A549 (cell line): ENCODE data around the gene MTCH2. TPM values are rescaled to one million over a fixed set of nuclear protein-coding genes. Genes with fewer than 3 reads are reported as not detected.

Source experiments
- ATAC-seq, 2 experiments: fragments of 200-7000 bp in 1 of 2; fragments of >200 bp in 1 of 2; cut with Nextera tagmentation in 1 of 2; cut with Tn5 transposase in 1 of 2; 3 replicates each; pipeline versions ENCODE4 v1.8.0 to v1.9.1; 2018 to 2020; ENCODE audit warnings: mild to moderate bottlenecking in 1 of 2, moderate library complexity in 1 of 2
- CTCF ChIA-PET: fragments of 300-600 bp; sonication (Branson Sonifier 250); formaldehyde crosslinking; extraction: SDS; loops from one replicate; lab custom pipeline; 2021; ENCODE audit warnings: antibody characterized with exemption, inconsistent platforms; lab: Yijun Ruan, JAX
- POLR2A ChIA-PET: fragments of 350-600 bp; formaldehyde crosslinking; extraction: SDS; loops from one replicate; lab custom pipeline; 2021; ENCODE audit warnings: antibody characterized with exemption, inconsistent platforms; lab: Yijun Ruan, JAX
- DNase-seq, 2 experiments: peaks; one replicate each; pipeline versions ENCODE4 v3.0.0 to v3.0.0-alpha.2; 2011 to 2016; ENCODE audit warnings: low read depth in 1 of 2, low spot score in 1 of 2
- FAIRE-seq: peaks from 2 replicates; lab custom pipeline; 2011; peaks lifted over from hg19 to GRCh38; lab: Jason Lieb, UNC
- H3K27ac ChIP-seq, 2 experiments: fragments of >200 bp; sonication (Bioruptor Twin); formaldehyde crosslinking; 3 replicates each; pipeline ENCODE4 v1.5.1; 2016 to 2017
- H3K4me1 ChIP-seq: fragments of >200 bp; sonication (Bioruptor Twin); formaldehyde crosslinking; 3 replicates; pipeline ENCODE4 v1.6.1; 2016
- H3K4me2 ChIP-seq: fragments of >200 bp; sonication (Bioruptor Twin); formaldehyde crosslinking; 3 replicates; pipeline ENCODE4 v1.6.1; 2016
- H3K4me3 ChIP-seq: fragments of >200 bp; sonication (Bioruptor Twin); formaldehyde crosslinking; 3 replicates; pipeline ENCODE4 v1.5.1; 2016
- H3K9me3 ChIP-seq: fragments of >200 bp; sonication (Bioruptor Twin); formaldehyde crosslinking; 3 replicates; pipeline ENCODE4 v1.6.1; 2016
- BHLHE40 ChIP-seq: IDR thresholded peaks from 2 replicates; pipeline ENCODE4 v1.6.1; 2012; ENCODE audit warnings: low read depth, low read length, inconsistent platforms
- CBX8 ChIP-seq: fragments of 200-600 bp; sonication (generic); IDR thresholded peaks from 2 replicates; pipeline ENCODE4 v1.6.1; 2016
- CHD4 ChIP-seq: fragments of 200-600 bp; sonication (generic); IDR thresholded peaks from 2 replicates; pipeline ENCODE4 v1.6.1; 2016; ENCODE audit warnings: antibody characterized with exemption, mild to moderate bottlenecking, borderline replicate concordance
- EHF ChIP-seq: fragments of 250-450 bp; sonication (Bioruptor Pico); IDR thresholded peaks from 2 replicates; pipeline ENCODE4 v1.5.0; 2020; ENCODE audit warnings: mild to moderate bottlenecking
- EHMT2 ChIP-seq: fragments of 200-600 bp; sonication (generic); IDR thresholded peaks from 2 replicates; pipeline ENCODE4 v1.6.1; 2016; ENCODE audit warnings: antibody characterized with exemption, low read depth, mild to moderate bottlenecking, moderate library complexity
- EP300 ChIP-seq, 2 experiments: fragments of >200 bp; sonication (Bioruptor Twin); formaldehyde crosslinking; IDR thresholded peaks; 2 replicates in 1 of 2; 3 replicates in 1 of 2; pipeline ENCODE4 v1.6.1; 2016 to 2017
- FOSL2 ChIP-seq, 2 experiments: fragments of 450-650 bp in 1 of 2; fragments of >200 bp in 1 of 2; sonication (Bioruptor Twin) in 1 of 2; formaldehyde crosslinking; IDR thresholded peaks; 2 replicates each; pipeline versions ENCODE4 v1.5.0 to v1.6.1; 2016 to 2020; ENCODE audit warnings: mild to moderate bottlenecking in 1 of 2, moderate library complexity in 1 of 2
- FOXS1 ChIP-seq: fragments of 250-450 bp; sonication (Bioruptor Pico); IDR thresholded peaks from 2 replicates; pipeline ENCODE4 v1.5.0; 2020; ENCODE audit warnings: mild to moderate bottlenecking, moderate library complexity
- GATA3 ChIP-seq: IDR thresholded peaks from 2 replicates; pipeline ENCODE4 v1.6.1; 2012; ENCODE audit warnings: borderline replicate concordance
- HMGXB4 ChIP-seq: fragments of 250-450 bp; sonication (Bioruptor Pico); IDR thresholded peaks from 2 replicates; pipeline ENCODE4 v1.5.0; 2021; ENCODE audit warnings: mild to moderate bottlenecking, moderate library complexity, borderline replicate concordance
- JUN ChIP-seq, 2 experiments: fragments of >200 bp; sonication (Bioruptor Twin); formaldehyde crosslinking; IDR thresholded peaks; 2 replicates in 1 of 2; 3 replicates in 1 of 2; pipeline ENCODE4 v1.6.1; 2016 to 2017
- JUNB ChIP-seq: fragments of >200 bp; sonication (Bioruptor Twin); formaldehyde crosslinking; IDR thresholded peaks from 2 replicates; pipeline ENCODE4 v1.6.1; 2016
- MAFK ChIP-seq: fragments of 450-650 bp; IDR thresholded peaks from 2 replicates; pipeline ENCODE4 v1.6.1; 2014; ENCODE audit not compliant: partially characterized antibody
- NR3C1 ChIP-seq: fragments of >200 bp; sonication (Bioruptor Twin); formaldehyde crosslinking; IDR thresholded peaks from 3 replicates; pipeline ENCODE4 v1.6.1; 2017
- RARB ChIP-seq: fragments of 250-450 bp; sonication (Bioruptor Pico); IDR thresholded peaks from 2 replicates; pipeline ENCODE4 v1.8.0; 2021; ENCODE audit warnings: mild to moderate bottlenecking, moderate library complexity
- RFX5 ChIP-seq: fragments of 450-650 bp; IDR thresholded peaks from 2 replicates; pipeline ENCODE4 v1.7.1; 2014; ENCODE audit warnings: antibody characterized with exemption, mild to moderate bottlenecking, moderate library complexity
- SREBF2 ChIP-seq: fragments of 450-650 bp; IDR thresholded peaks from 2 replicates; pipeline ENCODE4 v1.6.1; 2014; ENCODE audit warnings: mild to moderate bottlenecking, moderate library complexity
- TFCP2L1 ChIP-seq: fragments of 250-450 bp; sonication (Bioruptor Pico); IDR thresholded peaks from 2 replicates; pipeline ENCODE4 v1.5.0; 2021; ENCODE audit warnings: mild to moderate bottlenecking
- TP53 ChIP-seq: fragments of 250-450 bp; sonication (Bioruptor Pico); IDR thresholded peaks from 2 replicates; pipeline ENCODE4 v1.5.0; 2021; ENCODE audit warnings: mild to moderate bottlenecking, moderate library complexity
- ZC3H11A ChIP-seq: fragments of 450-650 bp; IDR thresholded peaks from 2 replicates; pipeline ENCODE4 v1.6.1; 2014; ENCODE audit warnings: antibody characterized with exemption, mild to moderate bottlenecking
- ZFP36 ChIP-seq: fragments of 450-650 bp; IDR thresholded peaks from 2 replicates; pipeline ENCODE4 v1.6.1; 2014; ENCODE audit warnings: borderline replicate concordance; ENCODE audit not compliant: partially characterized antibody
- WGBS: methylation state at CpG from one replicate; pipeline ENCODE4 v1.1.6; 2017; ENCODE audit errors: missing lambda C conversion rate; 5-methylcytosine and 5-hydroxymethylcytosine counted together
- polyA plus RNA-seq, 4 experiments: library from polyadenylated mRNA; depleted of rRNA in 3 of 4; stranded (reverse); fragments of >200 nt; fragmentation: RNase III in 1 of 4; extraction: RNeasy Plus Mini Kit Qiagen cat#74134 plus additional on column Dnase treatment in 1 of 4; gene quantifications; 2 replicates in 3 of 4; 3 replicates in 1 of 4; pipeline ENCODE4 v1.2.3, GENCODE V29; 2011 to 2017
- TF ChIP-seq, protein P1 (sequence below): fragments of >200 bp; sonication (Bioruptor Twin); formaldehyde crosslinking; IDR thresholded peaks from 3 replicates; pipeline ENCODE4 v1.6.1; 2016

The MTCH2 gene
- polyA plus RNA-seq, 2 of the 4 experiments (the other 2 are of a cell fraction): 179 to 222 TPM

DNA sequence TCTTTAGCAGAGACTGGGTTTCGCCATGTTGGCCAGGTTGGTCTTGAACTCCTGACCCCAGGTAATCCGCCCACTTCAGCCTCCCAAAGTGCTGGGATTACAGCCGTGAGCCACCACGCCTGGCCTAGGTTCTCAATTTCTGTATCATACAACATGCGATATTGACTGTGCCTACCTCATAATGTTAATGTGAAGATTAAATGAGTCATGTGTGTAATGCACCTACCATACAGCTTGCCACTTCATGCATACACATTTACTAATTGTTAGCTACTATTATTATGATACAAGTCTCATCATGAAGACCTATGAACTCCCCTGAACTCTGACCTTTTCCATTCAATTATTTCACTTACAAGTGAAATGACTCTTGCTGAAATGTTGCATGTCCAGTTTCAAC, 47.1 kb upstream of the MTCH2 start:
- FAIRE-seq: no peak
- no peaks in the 10 kb centered on the region for H3K4me1 ChIP-seq
- DNase-seq: no peak
- no peak overlapping the region for H3K4me3 ChIP-seq
- no peak for TF ChIP-seq EHMT2
- TF ChIP-seq RARB: no peak
- no peak for TF ChIP-seq ZC3H11A
- TF ChIP-seq CHD4: no peak
- TF ChIP-seq MAFK: no peak
- no peak for TF ChIP-seq TP53
- TF ChIP-seq GATA3: no peak
- TF ChIP-seq FOSL2 (IDR thresholded peaks at IDR 0.05): no peak
- TF ChIP-seq FOSL2 (CRISPR knock-in tag; IDR thresholded peaks at IDR 0.05): no peak
- TF ChIP-seq SREBF2: no peak
- no peak for TF ChIP-seq EP300 (IDR thresholded peaks at IDR 0.05)
- no peak for TF ChIP-seq JUN (IDR thresholded peaks at IDR 0.05)
- no peak for TF ChIP-seq FOXS1 (CRISPR knock-in tag)
- TF ChIP-seq, all 56 proteins: peak for 0
- Histone ChIP-seq H3K27ac (no peak overlapping the region), H3K4me2 (no peak overlapping the region), H3K9me3 (no peaks in the 10 kb centered on the region)
- ChIA-PET POLR2A (no interaction called here), CTCF (interaction anchor here (1.0 kb wide), 1 partner anchor 22 kb away, joined by 3 read pairs; no protein-coding TSS in a partner anchor)
- no peak for ATAC-seq
- WGBS: 92% methylated on average over 5 of the region's 5 CpGs

- no peak overlapping the region for H3K27ac ChIP-seq
- ATAC-seq (no peak), FAIRE-seq (no peak), DNase-seq (no peak)
- H3K4me1 ChIP-seq: no peaks in the 10 kb centered on the region
- no peak overlapping the region for H3K4me2 ChIP-seq
- no peak overlapping the region for H3K4me3 ChIP-seq
- H3K9me3 ChIP-seq: no peaks in the 10 kb centered on the region
- ChIA-PET CTCF (interaction anchor here (1.0 kb wide), 1 partner anchor 22 kb away, joined by 3 read pairs; no protein-coding TSS in a partner anchor), POLR2A (no interaction called here)
- 89% methylated on average over 2 of the region's 2 CpGs for WGBS
- no peak for TF ChIP-seq CHD4
- no peak for TF ChIP-seq JUNB
- TF ChIP-seq BHLHE40: no peak
- TF ChIP-seq TFCP2L1: no peak
- TF ChIP-seq ZFP36: no peak
- TF ChIP-seq CBX8: no peak
- no peak for TF ChIP-seq NR3C1
- no peak for TF ChIP-seq HMGXB4 (CRISPR knock-in tag)
- TF ChIP-seq, protein P1, sequence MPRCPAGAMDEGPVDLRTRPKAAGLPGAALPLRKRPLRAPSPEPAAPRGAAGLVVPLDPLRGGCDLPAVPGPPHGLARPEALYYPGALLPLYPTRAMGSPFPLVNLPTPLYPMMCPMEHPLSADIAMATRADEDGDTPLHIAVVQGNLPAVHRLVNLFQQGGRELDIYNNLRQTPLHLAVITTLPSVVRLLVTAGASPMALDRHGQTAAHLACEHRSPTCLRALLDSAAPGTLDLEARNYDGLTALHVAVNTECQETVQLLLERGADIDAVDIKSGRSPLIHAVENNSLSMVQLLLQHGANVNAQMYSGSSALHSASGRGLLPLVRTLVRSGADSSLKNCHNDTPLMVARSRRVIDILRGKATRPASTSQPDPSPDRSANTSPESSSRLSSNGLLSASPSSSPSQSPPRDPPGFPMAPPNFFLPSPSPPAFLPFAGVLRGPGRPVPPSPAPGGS: no peak
- TF ChIP-seq EP300 (IDR thresholded peaks at IDR 0.05): no peak
- no peak for TF ChIP-seq RFX5
- TF ChIP-seq FOSL2 (IDR thresholded peaks at IDR 0.05): no peak
- no peak for TF ChIP-seq FOSL2 (CRISPR knock-in tag; IDR thresholded peaks at IDR 0.05)
- no peak for TF ChIP-seq EHF
Observed at GRCh38 chr11:47688991-47689390, 46.6 kb upstream of the MTCH2 start.

- 82% methylated on average over 4 of the region's 4 CpGs for WGBS
- TF ChIP-seq JUNB: no peak
- Histone ChIP-seq H3K27ac (no peak overlapping the region), H3K4me2 (no peak overlapping the region), H3K4me3 (no peak overlapping the region), H3K9me3 (no peaks in the 10 kb centered on the region), H3K4me1 (no peaks in the 10 kb centered on the region)
- no peak for DNase-seq
- ChIA-PET CTCF (interaction anchor here (0.5 to 0.6 kb wide), 2 partner anchors 34 to 116 kb away, joined by 3 to 4 read pairs; no protein-coding TSS in a partner anchor), POLR2A (interaction anchor here (0.7 kb wide), 1 partner anchor 27 kb away, joined by 3 read pairs; the partner anchor contains the start of gene AGBL2)
- FAIRE-seq: no peak
- no peak for ATAC-seq
Observed at GRCh38 chr11:47688111-47688510, 45.8 kb upstream of the MTCH2 start.
